Measurements from ENCODE around the gene IZUMO4. TPM values are rescaled to one million over a fixed set of nuclear protein-coding genes. Genes with fewer than 3 reads are reported as not detected.

Gene IZUMO4
- total RNA-seq, 4 donors from 2014 or later: 0.25 to 8.8 (median 4.3) TPM

DNA sequence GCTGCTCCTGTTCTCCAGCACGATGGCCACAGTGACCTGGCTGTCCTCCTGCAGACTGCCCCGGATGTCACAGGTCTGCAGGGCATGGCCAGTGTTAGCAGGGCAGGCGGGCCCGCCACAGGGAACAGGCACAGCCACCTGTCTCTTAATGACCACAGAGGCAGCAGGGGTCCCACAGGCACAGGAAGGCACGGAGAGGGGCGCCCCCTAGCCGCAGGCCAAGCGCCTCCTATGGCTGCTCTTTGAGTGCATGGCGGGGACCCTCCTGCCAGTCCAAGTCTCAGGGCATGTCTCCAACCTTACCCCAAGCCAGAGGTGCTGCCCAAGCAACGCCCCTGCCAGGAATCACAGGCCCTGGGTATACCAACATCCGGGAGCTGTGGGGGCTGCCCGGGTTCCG is 14.1 kb downstream of the IZUMO4 start:
- 98 to 100% methylated on average over 1 to 7 of the region's 13 CpGs for WGBS, 2 donors

GRCh38 chr19:2111425-2111824 is 14.7 kb downstream of the IZUMO4 start:
- 96% methylated on average over 21 to 22 of the region's 22 CpGs for WGBS, 2 donors
- TF ChIP-seq CTCF (IDR thresholded peaks at IDR 0.05): no peak
- no peak for TF ChIP-seq POLR2A (IDR thresholded peaks at IDR 0.05)
- no peak for DNase-seq (ENCODE audit: low spot score in 2 of 2)
- no peak overlapping the region for H3K4me3 ChIP-seq (ENCODE audit: low read depth, poor library complexity, severe bottlenecking)
- intact Hi-C loops (cut with DNase I; ENCODE audit: low total_unique reads): no loop called here

More for the DNA sequence above, 14.1 kb downstream of the IZUMO4 start:
- no peak for DNase-seq (ENCODE audit: low spot score in 2 of 2)
- TF ChIP-seq CTCF (IDR thresholded peaks at IDR 0.05): no peak
- TF ChIP-seq POLR2A (IDR thresholded peaks at IDR 0.05): no peak
- no peak overlapping the region for H3K4me3 ChIP-seq (ENCODE audit: low read depth, poor library complexity, severe bottlenecking)
- intact Hi-C loops (cut with DNase I; ENCODE audit: low total_unique reads): no loop called here

DNA sequence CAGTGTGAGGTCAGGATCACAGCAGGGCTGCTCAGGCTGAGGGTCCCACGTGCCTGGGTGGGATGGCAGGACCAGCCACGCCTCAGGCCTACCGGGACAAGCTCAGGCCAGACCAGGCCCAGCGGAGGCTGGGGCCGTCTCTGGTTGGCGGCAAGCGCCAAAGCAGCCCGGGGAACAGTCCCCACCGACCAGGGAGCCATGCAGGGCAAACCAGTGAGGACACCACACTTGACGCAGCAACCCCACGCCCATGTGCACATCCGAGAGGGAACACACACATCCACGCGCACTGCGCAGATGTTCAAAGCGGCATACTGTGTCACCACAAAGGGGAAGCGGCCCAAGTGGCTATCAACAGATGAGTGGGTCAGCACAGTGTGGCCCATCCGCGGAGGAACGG is 15.2 kb downstream of the IZUMO4 start:
- no peak for TF ChIP-seq POLR2A (IDR thresholded peaks at IDR 0.05)
- no peak for TF ChIP-seq CTCF (IDR thresholded peaks at IDR 0.05)
- intact Hi-C loops (cut with DNase I; ENCODE audit: low total_unique reads): no loop called here
- no peak overlapping the region for H3K4me3 ChIP-seq (ENCODE audit: low read depth, poor library complexity, severe bottlenecking)
- 89 to 91% methylated on average over 20 of the region's 20 CpGs for WGBS, 2 donors
- no peak for DNase-seq (ENCODE audit: low spot score in 2 of 2)

DNA sequence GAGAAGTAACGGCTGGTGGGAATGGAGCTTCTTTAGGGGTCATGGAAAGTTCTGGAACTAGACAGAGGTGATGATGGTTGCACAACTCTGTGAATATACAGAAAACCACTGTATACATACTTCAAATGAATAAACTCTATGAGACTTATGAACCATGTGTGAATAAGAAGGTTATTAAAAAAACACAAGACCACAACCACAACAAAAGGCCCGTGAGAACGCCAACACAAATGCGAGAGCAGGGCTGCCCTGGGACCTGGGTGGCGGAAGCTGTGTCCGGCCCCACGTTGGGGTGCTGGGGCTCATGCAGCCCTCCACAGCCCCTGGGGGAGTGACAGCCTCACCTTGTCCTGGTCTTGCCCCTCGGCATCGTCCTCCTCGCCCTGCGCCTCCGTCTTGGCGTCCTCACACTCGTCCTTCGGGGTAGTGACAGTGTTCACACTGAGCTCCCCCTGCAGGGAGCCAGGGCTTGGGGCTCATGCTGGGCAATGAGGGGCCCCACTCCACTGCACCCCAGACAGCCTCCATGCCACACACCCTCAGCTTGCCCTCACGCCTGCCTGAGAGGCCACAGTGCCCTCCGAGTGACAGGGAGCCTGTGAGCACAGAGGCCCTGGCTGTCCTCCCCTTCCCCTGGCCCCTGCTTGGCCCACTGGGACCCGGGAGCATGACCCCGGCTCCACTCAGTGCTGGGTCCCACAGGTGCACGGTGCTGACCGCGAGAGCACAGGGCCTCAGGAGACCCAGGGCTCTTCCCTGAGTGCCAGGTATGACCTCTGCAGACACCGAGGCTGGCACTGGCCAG is 16.0 kb downstream of the IZUMO4 start:
- 84 to 85% methylated on average over 15 to 23 of the region's 23 CpGs for WGBS, 2 donors
- intact Hi-C loops (cut with DNase I; ENCODE audit: low total_unique reads): no loop called here
- H3K4me3 ChIP-seq (ENCODE audit: low read depth, poor library complexity, severe bottlenecking): no peak overlapping the region
- DNase-seq (ENCODE audit: low spot score in 2 of 2): no peak
- TF ChIP-seq CTCF (IDR thresholded peaks at IDR 0.05): no peak

- intact Hi-C loops (cut with DNase I; ENCODE audit: low total_unique reads): no loop called here
- 88 to 90% methylated on average over 23 to 24 of the region's 24 CpGs for WGBS, 2 donors
- TF ChIP-seq POLR2A (IDR thresholded peaks at IDR 0.05) (no peak), CTCF (IDR thresholded peaks at IDR 0.05) (no peak)
- no peak for DNase-seq (ENCODE audit: low spot score in 2 of 2)
- no peak overlapping the region for H3K4me3 ChIP-seq (ENCODE audit: low read depth, poor library complexity, severe bottlenecking)
Measured at GRCh38 chr19:2113439-2114211, 16.9 kb downstream of the IZUMO4 start.
